ENCODE measurements around the gene C1QTNF6. TPM values are rescaled to one million over a fixed set of nuclear protein-coding genes. Genes with fewer than 3 reads are reported as not detected.

C1QTNF6 gene
- total RNA-seq, 1 donor from 2014 or later: 3.3 TPM

DNA sequence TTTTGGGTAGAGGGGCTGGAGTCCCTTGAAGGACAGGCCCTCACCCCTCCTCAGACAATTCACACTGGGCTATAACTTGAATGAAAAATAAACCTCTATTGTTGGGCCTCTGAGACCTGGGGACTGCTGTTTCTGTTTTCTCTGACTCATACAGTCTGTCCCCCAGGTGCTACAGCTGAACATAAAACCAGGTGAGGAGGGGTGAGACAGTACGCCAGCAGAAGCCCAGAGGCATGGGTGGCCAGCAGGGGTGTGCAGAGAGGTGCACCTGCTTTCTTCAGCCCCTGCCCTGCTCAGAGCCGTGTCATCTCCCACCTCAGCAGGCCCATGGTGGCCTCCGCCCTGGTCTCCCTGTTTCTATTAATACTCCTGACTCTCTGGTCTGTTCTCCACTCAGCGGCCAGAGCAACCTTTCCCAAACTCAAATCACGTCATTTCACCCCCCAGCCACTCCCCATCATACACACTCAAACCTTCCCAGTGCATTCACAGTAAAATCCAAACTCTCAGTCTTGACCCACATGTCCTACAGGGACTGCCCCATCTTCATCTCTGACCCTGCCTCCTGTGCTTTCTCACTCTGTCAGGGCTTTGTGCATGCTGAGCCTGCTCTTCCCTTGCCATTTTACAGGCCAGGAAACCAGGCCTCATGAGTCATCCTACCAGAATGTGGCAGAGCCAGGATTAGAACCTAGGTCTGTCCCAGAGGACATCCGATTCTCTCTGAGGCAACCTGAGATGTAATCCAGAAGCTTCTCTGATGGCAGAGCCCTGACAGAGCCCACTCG is 32.9 kb downstream of the C1QTNF6 start:
- peaks cover 2% of the 10 kb centered on the region for H3K4me1 Mint-ChIP-seq (ENCODE audit: low read depth, unreplicated experiment)
- H3K27me3 Mint-ChIP-seq (ENCODE audit: unreplicated experiment): peaks cover 9% of the 10 kb centered on the region
- H3K27ac Mint-ChIP-seq (ENCODE audit: unreplicated experiment): no peak overlapping the region
- TF ChIP-seq, protein P1, sequence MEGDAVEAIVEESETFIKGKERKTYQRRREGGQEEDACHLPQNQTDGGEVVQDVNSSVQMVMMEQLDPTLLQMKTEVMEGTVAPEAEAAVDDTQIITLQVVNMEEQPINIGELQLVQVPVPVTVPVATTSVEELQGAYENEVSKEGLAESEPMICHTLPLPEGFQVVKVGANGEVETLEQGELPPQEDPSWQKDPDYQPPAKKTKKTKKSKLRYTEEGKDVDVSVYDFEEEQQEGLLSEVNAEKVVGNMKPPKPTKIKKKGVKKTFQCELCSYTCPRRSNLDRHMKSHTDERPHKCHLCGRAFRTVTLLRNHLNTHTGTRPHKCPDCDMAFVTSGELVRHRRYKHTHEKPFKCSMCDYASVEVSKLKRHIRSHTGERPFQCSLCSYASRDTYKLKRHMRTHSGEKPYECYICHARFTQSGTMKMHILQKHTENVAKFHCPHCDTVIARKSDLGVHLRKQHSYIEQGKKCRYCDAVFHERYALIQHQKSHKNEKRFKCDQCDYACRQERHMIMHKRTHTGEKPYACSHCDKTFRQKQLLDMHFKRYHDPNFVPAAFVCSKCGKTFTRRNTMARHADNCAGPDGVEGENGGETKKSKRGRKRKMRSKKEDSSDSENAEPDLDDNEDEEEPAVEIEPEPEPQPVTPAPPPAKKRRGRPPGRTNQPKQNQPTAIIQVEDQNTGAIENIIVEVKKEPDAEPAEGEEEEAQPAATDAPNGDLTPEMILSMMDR (IDR thresholded peaks at IDR 0.05; ENCODE audit: partially characterized antibody, unreplicated experiment): no peak
- DNase-seq: no peak
- no peak overlapping the region for H3K4me3 Mint-ChIP-seq (ENCODE audit: unreplicated experiment)
- H3K36me3 Mint-ChIP-seq (ENCODE audit: unreplicated experiment): peaks cover 13% of the 10 kb centered on the region
- peaks cover 10% of the 10 kb centered on the region for H3K9me3 Mint-ChIP-seq (ENCODE audit: unreplicated experiment)

DNA sequence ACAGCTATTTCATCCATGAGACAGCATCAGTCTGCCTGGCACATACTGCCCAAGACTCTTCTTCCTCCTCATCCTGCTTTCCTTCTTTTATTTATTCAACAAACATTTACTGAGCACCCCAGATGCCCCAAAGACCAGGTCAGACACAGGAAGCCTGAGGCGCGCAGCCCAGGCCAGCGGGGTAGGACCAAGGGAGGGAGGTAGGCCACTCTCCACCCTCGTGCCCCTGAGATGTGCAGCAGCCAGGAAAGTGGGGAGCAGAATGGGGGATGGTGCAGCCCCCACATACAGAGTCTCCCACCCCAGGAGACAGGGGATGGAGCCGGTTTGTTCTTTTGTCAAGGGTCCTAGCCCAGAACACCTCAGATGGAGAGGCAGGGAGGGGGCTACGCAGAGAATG is 34.1 kb downstream of the C1QTNF6 start:
- TF ChIP-seq, protein P1 (IDR thresholded peaks at IDR 0.05; ENCODE audit: partially characterized antibody, unreplicated experiment): no peak
- no peak for DNase-seq
- Mint-ChIP-seq H3K9me3 (ENCODE audit: unreplicated experiment) (peaks cover 10% of the 10 kb centered on the region), H3K4me1 (ENCODE audit: low read depth, unreplicated experiment) (peaks cover 2% of the 10 kb centered on the region), H3K4me3 (ENCODE audit: unreplicated experiment) (no peak overlapping the region), H3K27ac (ENCODE audit: unreplicated experiment) (no peak overlapping the region), H3K36me3 (ENCODE audit: unreplicated experiment) (peaks cover 13% of the 10 kb centered on the region), H3K27me3 (ENCODE audit: unreplicated experiment) (peaks cover 6% of the 10 kb centered on the region)

DNA sequence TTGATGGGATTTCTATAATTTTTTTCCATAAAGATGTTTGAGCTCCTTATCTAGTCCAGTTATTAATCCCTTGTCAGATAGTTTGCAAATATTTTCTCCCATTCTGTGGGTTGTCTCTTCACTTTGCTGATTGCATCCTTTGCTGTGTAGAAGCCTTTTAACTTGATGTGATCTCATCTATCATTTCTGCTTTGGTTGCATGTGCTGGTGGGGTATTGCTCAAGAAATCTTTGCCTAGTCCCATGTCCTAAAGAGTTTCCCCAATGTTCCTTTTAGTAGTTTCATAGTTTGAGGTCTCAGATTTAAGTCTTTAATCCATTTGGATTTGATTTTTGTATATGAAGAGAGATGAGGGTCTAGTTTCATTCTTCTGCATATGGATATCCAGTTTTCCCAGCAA is 36.6 kb downstream of the C1QTNF6 start:
- Mint-ChIP-seq H3K4me1 (ENCODE audit: low read depth, unreplicated experiment) (peaks cover 4% of the 10 kb centered on the region), H3K27me3 (ENCODE audit: unreplicated experiment) (peaks cover 2% of the 10 kb centered on the region), H3K27ac (ENCODE audit: unreplicated experiment) (no peak overlapping the region), H3K4me3 (ENCODE audit: unreplicated experiment) (no peak overlapping the region), H3K9me3 (ENCODE audit: unreplicated experiment) (peaks cover 8% of the 10 kb centered on the region), H3K36me3 (ENCODE audit: unreplicated experiment) (peaks cover 13% of the 10 kb centered on the region)
- TF ChIP-seq, protein P1 (IDR thresholded peaks at IDR 0.05; ENCODE audit: partially characterized antibody, unreplicated experiment): no peak
- DNase-seq: no peak

DNA sequence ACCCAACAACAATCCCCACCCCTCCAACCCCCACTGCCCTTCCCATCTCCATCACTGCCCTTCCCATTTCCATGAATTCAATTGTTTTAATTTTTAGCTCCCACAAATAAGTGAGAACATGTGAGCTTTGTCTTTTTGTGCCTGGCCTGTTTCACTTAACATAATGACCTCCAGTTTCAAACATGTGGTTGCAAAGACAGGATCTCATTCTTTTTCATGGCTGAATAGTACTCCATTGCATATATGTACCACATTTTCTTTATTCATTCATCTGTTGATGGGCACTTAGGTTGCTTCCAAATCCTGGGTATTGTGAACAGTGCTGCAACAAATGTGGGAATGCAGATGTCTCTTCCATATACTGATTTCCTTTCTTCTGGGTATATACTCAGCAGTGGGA is 37.3 kb downstream of the C1QTNF6 start:
- Mint-ChIP-seq H3K27me3 (ENCODE audit: unreplicated experiment) (peaks cover 2% of the 10 kb centered on the region), H3K4me3 (ENCODE audit: unreplicated experiment) (no peak overlapping the region), H3K9me3 (ENCODE audit: unreplicated experiment) (peaks cover 9% of the 10 kb centered on the region), H3K4me1 (ENCODE audit: low read depth, unreplicated experiment) (peaks cover 10% of the 10 kb centered on the region), H3K36me3 (ENCODE audit: unreplicated experiment) (peaks cover 13% of the 10 kb centered on the region), H3K27ac (ENCODE audit: unreplicated experiment) (no peak overlapping the region)
- TF ChIP-seq, protein P1 (IDR thresholded peaks at IDR 0.05; ENCODE audit: partially characterized antibody, unreplicated experiment): no peak
- DNase-seq: no peak

All from glutamatergic neuron (in vitro differentiated cells).